NCI-H526 treated with DMSO at 0.1 percent for 48 hours (cell line): Measurements from ENCODE around the gene USP17L26.
"Not testable (repeated sequence)": the region's sequence is repeated elsewhere in the genome, so short reads cannot be mapped to it uniquely, and the experiment has no call there.

Experiments
- DNase-seq: peaks from one replicate; lab custom pipeline; 2025; lab: John Stamatoyannopoulos, UW

Gene USP17L26, protein sequence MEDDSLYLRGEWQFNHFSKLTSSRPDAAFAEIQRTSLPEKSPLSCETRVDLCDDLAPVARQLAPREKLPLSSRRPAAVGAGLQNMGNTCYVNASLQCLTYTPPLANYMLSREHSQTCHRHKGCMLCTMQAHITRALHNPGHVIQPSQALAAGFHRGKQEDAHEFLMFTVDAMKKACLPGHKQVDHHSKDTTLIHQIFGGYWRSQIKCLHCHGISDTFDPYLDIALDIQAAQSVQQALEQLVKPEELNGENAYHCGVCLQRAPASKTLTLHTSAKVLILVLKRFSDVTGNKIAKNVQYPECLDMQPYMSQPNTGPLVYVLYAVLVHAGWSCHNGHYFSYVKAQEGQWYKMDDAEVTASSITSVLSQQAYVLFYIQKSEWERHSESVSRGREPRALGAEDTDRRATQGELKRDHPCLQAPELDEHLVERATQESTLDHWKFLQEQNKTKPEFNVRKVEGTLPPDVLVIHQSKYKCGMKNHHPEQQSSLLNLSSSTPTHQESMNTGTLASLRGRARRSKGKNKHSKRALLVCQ

DNA sequence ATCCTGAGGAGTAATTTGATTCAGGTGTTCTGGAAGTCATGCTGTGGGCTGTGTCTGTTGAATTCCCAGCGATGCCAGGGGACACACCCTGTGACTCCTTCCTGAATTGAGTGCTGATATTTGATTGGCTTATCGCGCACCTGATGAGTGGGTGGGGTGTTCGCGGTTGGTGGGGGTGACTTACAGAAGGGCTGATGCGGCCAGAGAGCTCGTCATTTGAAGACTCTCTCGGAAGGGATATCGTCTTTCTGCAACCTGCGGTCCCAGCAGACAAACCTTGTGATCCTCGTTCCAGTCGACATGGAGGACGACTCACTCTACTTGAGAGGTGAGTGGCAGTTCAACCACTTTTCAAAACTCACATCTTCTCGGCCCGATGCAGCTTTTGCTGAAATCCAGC lies at the start of gene USP17L26:
Gene USP17L26 (plus strand): TSS at position 301 of the 400 bp plus-strand sequence. CDS start 0 bp downstream, at position 301.
- DNase-seq = not testable (repeated sequence)

DNA sequence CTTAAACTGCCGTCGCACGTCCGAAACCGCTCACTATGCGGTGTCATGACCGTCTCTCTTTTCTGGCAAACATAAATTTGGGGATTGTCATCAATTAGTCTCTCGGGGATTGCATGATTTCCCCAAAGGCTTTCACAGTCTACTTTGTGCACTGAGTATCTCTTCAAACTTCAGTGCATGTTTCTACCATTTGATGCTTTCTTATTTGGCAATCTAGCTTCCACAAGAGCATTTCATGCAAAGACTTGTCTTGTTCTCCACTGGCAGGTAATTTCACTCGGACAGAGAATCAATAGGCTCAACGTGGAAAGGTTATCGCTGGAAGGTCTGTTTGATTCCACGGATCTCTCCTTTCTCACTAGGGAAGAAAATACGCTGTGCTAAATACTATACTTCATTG lies 10.3 kb upstream of the USP17L26 start:
- not testable (repeated sequence) for DNase-seq

DNA sequence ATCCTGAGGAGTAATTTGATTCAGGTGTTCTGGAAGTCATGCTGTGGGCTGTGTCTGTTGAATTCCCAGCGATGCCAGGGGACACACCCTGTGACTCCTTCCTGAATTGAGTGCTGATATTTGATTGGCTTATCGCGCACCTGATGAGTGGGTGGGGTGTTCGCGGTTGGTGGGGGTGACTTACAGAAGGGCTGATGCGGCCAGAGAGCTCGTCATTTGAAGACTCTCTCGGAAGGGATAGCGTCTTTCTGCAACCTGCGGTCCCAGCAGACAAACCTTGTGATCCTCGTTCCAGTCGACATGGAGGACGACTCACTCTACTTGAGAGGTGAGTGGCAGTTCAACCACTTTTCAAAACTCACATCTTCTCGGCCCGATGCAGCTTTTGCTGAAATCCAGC lies 9.6 kb upstream of the USP17L26 start, which contains the start of gene USP17L24:
Gene USP17L24 (plus strand): TSS at position 301 of the 400 bp plus-strand sequence. CDS start 0 bp downstream, at position 301.
- not testable (repeated sequence) for DNase-seq

DNA sequence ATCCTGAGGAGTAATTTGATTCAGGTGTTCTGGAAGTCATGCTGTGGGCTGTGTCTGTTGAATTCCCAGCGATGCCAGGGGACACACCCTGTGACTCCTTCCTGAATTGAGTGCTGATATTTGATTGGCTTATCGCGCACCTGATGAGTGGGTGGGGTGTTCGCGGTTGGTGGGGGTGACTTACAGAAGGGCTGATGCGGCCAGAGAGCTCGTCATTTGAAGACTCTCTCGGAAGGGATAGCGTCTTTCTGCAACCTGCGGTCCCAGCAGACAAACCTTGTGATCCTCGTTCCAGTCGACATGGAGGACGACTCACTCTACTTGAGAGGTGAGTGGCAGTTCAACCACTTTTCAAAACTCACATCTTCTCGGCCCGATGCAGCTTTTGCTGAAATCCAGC lies 4.8 kb upstream of the USP17L26 start, which contains the start of gene USP17L25:
Gene USP17L25 (plus strand): TSS at position 301 of the 400 bp plus-strand sequence. CDS start 0 bp downstream, at position 301.
- not testable (repeated sequence) for DNase-seq

DNA sequence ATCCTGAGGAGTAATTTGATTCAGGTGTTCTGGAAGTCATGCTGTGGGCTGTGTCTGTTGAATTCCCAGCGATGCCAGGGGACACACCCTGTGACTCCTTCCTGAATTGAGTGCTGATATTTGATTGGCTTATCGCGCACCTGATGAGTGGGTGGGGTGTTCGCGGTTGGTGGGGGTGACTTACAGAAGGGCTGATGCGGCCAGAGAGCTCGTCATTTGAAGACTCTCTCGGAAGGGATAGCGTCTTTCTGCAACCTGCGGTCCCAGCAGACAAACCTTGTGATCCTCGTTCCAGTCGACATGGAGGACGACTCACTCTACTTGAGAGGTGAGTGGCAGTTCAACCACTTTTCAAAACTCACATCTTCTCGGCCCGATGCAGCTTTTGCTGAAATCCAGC lies 4.6 kb downstream of the USP17L26 start, which contains the start of gene USP17L5:
Gene USP17L5 (plus strand): TSS at position 301 of the 400 bp plus-strand sequence. CDS start 0 bp downstream, at position 301.
- DNase-seq = not testable (repeated sequence)

DNA sequence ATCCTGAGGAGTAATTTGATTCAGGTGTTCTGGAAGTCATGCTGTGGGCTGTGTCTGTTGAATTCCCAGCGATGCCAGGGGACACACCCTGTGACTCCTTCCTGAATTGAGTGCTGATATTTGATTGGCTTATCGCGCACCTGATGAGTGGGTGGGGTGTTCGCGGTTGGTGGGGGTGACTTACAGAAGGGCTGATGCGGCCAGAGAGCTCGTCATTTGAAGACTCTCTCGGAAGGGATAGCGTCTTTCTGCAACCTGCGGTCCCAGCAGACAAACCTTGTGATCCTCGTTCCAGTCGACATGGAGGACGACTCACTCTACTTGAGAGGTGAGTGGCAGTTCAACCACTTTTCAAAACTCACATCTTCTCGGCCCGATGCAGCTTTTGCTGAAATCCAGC lies 9.4 kb downstream of the USP17L26 start, which contains the start of gene USP17L27:
Gene USP17L27 (plus strand): TSS at position 301 of the 400 bp plus-strand sequence. CDS start 0 bp downstream, at position 301.
- not testable (repeated sequence) for DNase-seq

DNA sequence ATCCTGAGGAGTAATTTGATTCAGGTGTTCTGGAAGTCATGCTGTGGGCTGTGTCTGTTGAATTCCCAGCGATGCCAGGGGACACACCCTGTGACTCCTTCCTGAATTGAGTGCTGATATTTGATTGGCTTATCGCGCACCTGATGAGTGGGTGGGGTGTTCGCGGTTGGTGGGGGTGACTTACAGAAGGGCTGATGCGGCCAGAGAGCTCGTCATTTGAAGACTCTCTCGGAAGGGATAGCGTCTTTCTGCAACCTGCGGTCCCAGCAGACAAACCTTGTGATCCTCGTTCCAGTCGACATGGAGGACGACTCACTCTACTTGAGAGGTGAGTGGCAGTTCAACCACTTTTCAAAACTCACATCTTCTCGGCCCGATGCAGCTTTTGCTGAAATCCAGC lies 14.1 kb downstream of the USP17L26 start, which contains the start of gene USP17L28:
Gene USP17L28 (plus strand): TSS at position 301 of the 400 bp plus-strand sequence. CDS start 0 bp downstream, at position 301.
- not testable (repeated sequence) for DNase-seq

DNA sequence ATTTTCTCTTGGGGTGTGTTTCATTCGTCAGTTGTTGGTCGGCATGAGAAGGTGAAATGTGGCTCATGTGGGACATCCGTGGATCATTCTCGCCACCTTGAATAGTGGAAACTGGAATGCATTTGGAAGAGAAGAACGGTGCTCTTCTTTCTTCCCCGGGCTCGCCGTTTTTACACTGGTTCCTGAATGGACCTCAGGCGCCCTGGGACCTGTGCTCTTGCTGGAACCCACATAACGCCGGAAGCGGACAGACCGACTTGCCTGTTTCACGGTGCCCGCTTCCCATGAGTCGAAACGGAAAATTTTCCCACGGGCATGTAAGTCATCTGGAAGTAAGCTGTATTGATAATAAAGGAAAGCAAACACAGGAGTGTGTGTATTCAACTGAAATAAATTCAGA lies 16.4 kb downstream of the USP17L26 start:
- not testable (repeated sequence) for DNase-seq

DNA sequence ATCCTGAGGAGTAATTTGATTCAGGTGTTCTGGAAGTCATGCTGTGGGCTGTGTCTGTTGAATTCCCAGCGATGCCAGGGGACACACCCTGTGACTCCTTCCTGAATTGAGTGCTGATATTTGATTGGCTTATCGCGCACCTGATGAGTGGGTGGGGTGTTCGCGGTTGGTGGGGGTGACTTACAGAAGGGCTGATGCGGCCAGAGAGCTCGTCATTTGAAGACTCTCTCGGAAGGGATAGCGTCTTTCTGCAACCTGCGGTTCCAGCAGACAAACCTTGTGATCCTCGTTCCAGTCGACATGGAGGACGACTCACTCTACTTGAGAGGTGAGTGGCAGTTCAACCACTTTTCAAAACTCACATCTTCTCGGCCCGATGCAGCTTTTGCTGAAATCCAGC lies 18.9 kb downstream of the USP17L26 start, which contains the start of gene USP17L29:
Gene USP17L29 (plus strand): TSS at position 301 of the 400 bp plus-strand sequence. CDS start 0 bp downstream, at position 301.
- DNase-seq = not testable (repeated sequence)

DNA sequence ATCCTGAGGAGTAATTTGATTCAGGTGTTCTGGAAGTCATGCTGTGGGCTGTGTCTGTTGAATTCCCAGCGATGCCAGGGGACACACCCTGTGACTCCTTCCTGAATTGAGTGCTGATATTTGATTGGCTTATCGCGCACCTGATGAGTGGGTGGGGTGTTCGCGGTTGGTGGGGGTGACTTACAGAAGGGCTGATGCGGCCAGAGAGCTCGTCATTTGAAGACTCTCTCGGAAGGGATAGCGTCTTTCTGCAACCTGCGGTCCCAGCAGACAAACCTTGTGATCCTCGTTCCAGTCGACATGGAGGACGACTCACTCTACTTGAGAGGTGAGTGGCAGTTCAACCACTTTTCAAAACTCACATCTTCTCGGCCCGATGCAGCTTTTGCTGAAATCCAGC lies 28.4 kb downstream of the USP17L26 start, which contains the start of gene USP17L30:
Gene USP17L30 (plus strand): TSS at position 301 of the 400 bp plus-strand sequence. CDS start 0 bp downstream, at position 301.
- not testable (repeated sequence) for DNase-seq

DNA sequence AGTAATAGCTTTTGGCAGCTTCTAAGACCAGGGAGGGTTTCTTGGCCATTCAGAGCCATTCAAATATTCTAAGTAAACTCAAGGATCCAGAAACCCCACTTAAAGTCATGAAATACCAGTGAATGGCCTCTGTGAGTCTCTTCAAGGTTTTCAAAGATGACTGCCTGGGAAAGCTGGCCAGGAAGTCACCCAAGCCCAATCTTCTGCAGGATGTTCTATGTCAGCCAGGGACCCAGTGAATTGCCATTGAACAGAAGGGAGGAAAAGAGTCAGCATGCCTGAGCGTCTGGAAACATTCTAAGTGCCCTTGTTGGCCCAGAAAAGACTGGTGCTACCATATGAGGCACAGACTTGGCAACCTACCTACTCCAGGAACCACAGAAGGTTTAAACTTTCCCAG lies 45.4 kb downstream of the USP17L26 start:
- not testable (repeated sequence) for DNase-seq

DNA sequence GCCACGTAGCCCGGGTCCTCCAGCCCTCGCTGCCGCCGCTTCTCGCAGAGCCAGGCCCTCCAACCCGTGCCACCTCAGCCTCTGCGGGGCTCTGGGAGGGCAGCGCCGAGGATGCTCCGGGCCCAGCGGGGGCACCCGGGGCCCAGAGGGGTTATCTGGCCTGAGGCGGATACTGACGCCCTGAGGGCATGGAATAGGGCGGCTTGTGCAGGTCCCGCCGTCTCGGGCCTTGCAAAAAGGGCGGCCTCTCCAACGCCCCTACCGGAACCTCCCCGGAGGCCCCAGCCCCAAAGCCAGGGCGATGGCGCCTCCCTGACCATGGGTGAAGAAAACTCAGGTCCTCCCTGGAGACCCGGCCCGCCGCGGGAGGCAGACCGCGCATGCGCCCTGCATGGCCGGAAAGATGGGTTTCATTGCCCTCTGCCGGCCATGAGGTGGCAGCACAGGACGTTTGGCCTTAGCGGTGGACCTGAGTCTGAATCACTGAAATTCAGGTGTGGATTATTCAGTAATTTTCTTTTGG lies 46.6 kb downstream of the USP17L26 start:
- DNase-seq = not testable (repeated sequence)

DNA sequence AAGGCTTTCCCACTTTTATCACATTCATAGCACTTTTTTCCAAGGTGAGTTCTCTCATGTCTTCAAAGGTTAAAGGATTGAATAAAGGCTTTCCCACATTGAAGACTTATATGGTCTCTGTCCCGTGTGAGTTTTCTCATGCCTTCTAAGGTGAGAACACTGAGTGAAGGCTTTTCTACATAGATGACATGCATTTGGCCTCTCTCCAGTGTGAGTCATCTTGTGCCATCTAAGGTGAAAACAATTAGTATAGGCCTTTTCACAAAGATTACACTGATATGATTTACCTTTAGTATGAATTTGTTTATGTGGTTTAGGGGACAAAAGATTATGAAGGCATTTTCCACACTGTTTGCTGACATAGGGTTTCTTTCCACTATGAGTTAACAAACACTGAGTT lies 49.7 kb downstream of the USP17L26 start:
- DNase-seq = no peak
